GM20000 (cell line): ENCODE measurements around the gene MIEF2.
"Not testable (repeated sequence)": the region's sequence is repeated elsewhere in the genome, so short reads cannot be mapped to it uniquely, and the experiment has no call there.

ENCODE experiments used
- DNase-seq: peaks from one replicate; pipeline ENCODE4 v3.0.0; 2012; ENCODE audit warnings: low spot score
- CTCF ChIP-seq: IDR thresholded peaks from 2 replicates; pipeline ENCODE4 v1.5.1; 2012; ENCODE audit warnings: mild to moderate bottlenecking, control low read depth; ENCODE audit errors: extremely low read depth, missing control alignments

MIEF2 gene

GRCh38 chr17:18260332-18261145 lies at the start of gene MIEF2:
Gene MIEF2 (plus strand): TSS chr17:18260662. CDS start chr17:18262721, 2,059 bp downstream.
- no peak for TF ChIP-seq CTCF

GRCh38 chr17:18213666-18214270 lies 46.7 kb upstream of the MIEF2 start:
- no peak for TF ChIP-seq CTCF
- no peak for DNase-seq

More at GRCh38 chr17:18260332-18261145, at the start of gene MIEF2:
- DNase-seq = peak; percentile 99

- not testable (repeated sequence) for DNase-seq
These were observed 43.6 kb upstream of the MIEF2 start for GRCh38 chr17:18216906-18217305.

- TF ChIP-seq CTCF = peak; percentile 98
- DNase-seq = peak; percentile 85
These were observed 42.9 kb upstream of the MIEF2 start for GRCh38 chr17:18217412-18218015.

GRCh38 chr17:18218756-18219415 lies 41.6 kb upstream of the MIEF2 start:
- TF ChIP-seq CTCF = no peak
- DNase-seq = no peak

- no peak for DNase-seq
These were observed 36.4 kb upstream of the MIEF2 start for GRCh38 chr17:18224053-18224386.

More at GRCh38 chr17:18224053-18224386, 36.4 kb upstream of the MIEF2 start:
- TF ChIP-seq CTCF = no peak
